Skin epidermis (tissue), 12 donors: ENCODE results near the gene MACF1.
"Not testable (repeated sequence)": the region's sequence is repeated elsewhere in the genome, so short reads cannot be mapped to it uniquely, and the experiment has no call there.

Experiments
- H3K27ac ChIP-seq, 21 experiments: fragments of 200-600 bp; sonication (generic) in 11 of 21; one replicate each; pipeline ENCODE4 v1.5.0; 2020; ENCODE audit warnings: mild to moderate bottlenecking in 3 of 21, inconsistent platforms in 2 of 21, moderate library complexity in 2 of 21
- H3K4me3 ChIP-seq, 7 experiments: fragments of 200-600 bp; sonication (generic) in 2 of 7; one replicate each; pipeline ENCODE4 v1.5.0; 2020; ENCODE audit warnings: inconsistent platforms in 2 of 7, mild to moderate bottlenecking in 2 of 7, moderate library complexity in 1 of 7

The MACF1 gene

GRCh38 chr1:39426346-39426745, 221.9 kb downstream of the MACF1 start:
- no peak overlapping the region for H3K27ac ChIP-seq
- H3K4me3 ChIP-seq = no peak overlapping the region

- no peak overlapping the region for H3K4me3 ChIP-seq
- no peak overlapping the region for H3K27ac ChIP-seq
Measured at GRCh38 chr1:39427374-39427773, 222.9 kb downstream of the MACF1 start.

- no peak overlapping the region for H3K27ac ChIP-seq
Measured at GRCh38 chr1:39427912-39428311, 223.4 kb downstream of the MACF1 start.

GRCh38 chr1:39431927-39432326, 227.4 kb downstream of the MACF1 start:
- H3K27ac ChIP-seq = no peak overlapping the region
- no peak overlapping the region for H3K4me3 ChIP-seq

More at GRCh38 chr1:39427912-39428311, 223.4 kb downstream of the MACF1 start:
- no peak overlapping the region for H3K4me3 ChIP-seq

GRCh38 chr1:39434797-39435395, 230.4 kb downstream of the MACF1 start:
- no peak overlapping the region for H3K4me3 ChIP-seq

GRCh38 chr1:39435597-39435996, 231.1 kb downstream of the MACF1 start:
- Histone ChIP-seq H3K27ac (no peak overlapping the region), H3K4me3 (no peak overlapping the region)

More at GRCh38 chr1:39434797-39435395, 230.4 kb downstream of the MACF1 start:
- no peak overlapping the region for H3K27ac ChIP-seq

GRCh38 chr1:39436842-39437241, 232.3 kb downstream of the MACF1 start:
- Histone ChIP-seq H3K4me3 (no peak overlapping the region), H3K27ac (no peak overlapping the region)

GRCh38 chr1:39438042-39438441, 233.5 kb downstream of the MACF1 start:
- H3K4me3 ChIP-seq = no peak overlapping the region
- no peak overlapping the region for H3K27ac ChIP-seq

- no peak overlapping the region for H3K4me3 ChIP-seq
- no peak overlapping the region for H3K27ac ChIP-seq
Measured at GRCh38 chr1:39440856-39441255, 236.4 kb downstream of the MACF1 start.

GRCh38 chr1:39441797-39442196, 237.3 kb downstream of the MACF1 start:
- Histone ChIP-seq H3K4me3 (no peak overlapping the region), H3K27ac (no peak overlapping the region)

GRCh38 chr1:39445573-39445972, 241.1 kb downstream of the MACF1 start:
- H3K27ac ChIP-seq = no peak overlapping the region
- no peak overlapping the region for H3K4me3 ChIP-seq

GRCh38 chr1:39446986-39447567, 242.6 kb downstream of the MACF1 start:
- Histone ChIP-seq H3K4me3 (no peak overlapping the region), H3K27ac (peak overlapping the region in 2 of 21 experiments; percentile 19 to 27)

GRCh38 chr1:39450041-39450440, 245.5 kb downstream of the MACF1 start:
- not testable (repeated sequence) for H3K4me3 ChIP-seq
- H3K27ac ChIP-seq = peak overlapping the region in 1 of 21 experiments; percentile 37

GRCh38 chr1:39450956-39451606, 246.6 kb downstream of the MACF1 start:
- Histone ChIP-seq H3K27ac (peak overlapping the region in 3 of 21 experiments; percentile 14 to 31 (median 23)), H3K4me3 (no peak overlapping the region)

- Histone ChIP-seq H3K27ac (peak overlapping the region in 2 of 21 experiments; percentile 7 to 15), H3K4me3 (no peak overlapping the region)
Measured at GRCh38 chr1:39452081-39452480, 247.6 kb downstream of the MACF1 start.

GRCh38 chr1:39452540-39452939, 248.0 kb downstream of the MACF1 start:
- Histone ChIP-seq H3K4me3 (no peak overlapping the region), H3K27ac (no peak overlapping the region)

GRCh38 chr1:39453603-39454002, 249.1 kb downstream of the MACF1 start:
- Histone ChIP-seq H3K27ac (no peak overlapping the region), H3K4me3 (no peak overlapping the region)

GRCh38 chr1:39458991-39459390, 254.5 kb downstream of the MACF1 start:
- H3K27ac ChIP-seq = no peak overlapping the region

GRCh38 chr1:39462074-39462473, 257.6 kb downstream of the MACF1 start:
- Histone ChIP-seq H3K4me3 (no peak overlapping the region), H3K27ac (no peak overlapping the region)

More at GRCh38 chr1:39458991-39459390, 254.5 kb downstream of the MACF1 start:
- no peak overlapping the region for H3K4me3 ChIP-seq

- Histone ChIP-seq H3K4me3 (no peak overlapping the region), H3K27ac (peak overlapping the region in 3 of 21 experiments; percentile 9 to 37 (median 21))
Measured at GRCh38 chr1:39466413-39467107, 262.1 kb downstream of the MACF1 start.
